ENCODE data around the gene FOSL1. TPM values are rescaled to one million over a fixed set of nuclear protein-coding genes. Genes with fewer than 3 reads are reported as not detected.

The FOSL1 gene
- total RNA-seq, 4 donors from 2014 or later: 11.9 to 72.7 (median 35.6) TPM

GRCh38 chr11:65903068-65903481 is 2.9 kb upstream of the FOSL1 start:
- 29 to 83% methylated on average over 1 to 2 of the region's 5 CpGs for whole genome bisulfite sequencing, 2 donors
- TF ChIP-seq CTCF (IDR thresholded peaks at IDR 0.05): no peak
- no peak for TF ChIP-seq POLR2A (IDR thresholded peaks at IDR 0.05)
- peaks cover 0 to 11% (median 0%) of the 10 kb centered on the region in 4 donors for H3K27me3 ChIP-seq
- H3K4me1 ChIP-seq: peaks cover 5 to 36% (median 7%) of the 10 kb centered on the region in 3 donors
- DNase-seq: no peak
- no peak overlapping the region for H3K4me3 ChIP-seq
- intact Hi-C loops (cut with DNase I): no loop called here
- H3K36me3 ChIP-seq: no peaks in the 10 kb centered on the region
- no peaks in the 10 kb centered on the region for H3K9me3 ChIP-seq
- H3K27ac ChIP-seq: peak overlapping the region in 2 of 4 donors; percentile 20 to 40

DNA sequence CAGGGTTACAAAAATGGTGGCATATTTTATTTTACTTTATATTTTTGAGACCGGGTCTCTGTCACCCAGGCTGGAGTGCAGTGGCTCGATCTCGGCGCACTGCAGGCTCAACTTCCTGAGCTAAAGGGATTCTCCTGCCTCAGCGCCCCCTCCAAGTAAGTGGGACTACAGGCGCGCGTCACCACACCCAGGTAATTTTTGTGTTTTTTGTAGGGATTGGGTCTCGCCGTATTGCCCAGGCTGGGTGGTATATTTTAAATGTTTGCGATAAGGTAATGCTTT is 652 bp upstream of the FOSL1 start:
- H3K4me3 ChIP-seq: peak overlapping the region in 3 of 4 donors; percentile 73 to 82 (median 81)
- H3K4me1 ChIP-seq: peaks cover 5 to 46% (median 7%) of the 10 kb centered on the region in 3 donors
- no peaks in the 10 kb centered on the region for H3K36me3 ChIP-seq
- intact Hi-C loops (cut with DNase I): no loop called here
- WGBS, 2 donors: 63 to 71% methylated on average over 10 to 11 of the region's 11 CpGs
- TF ChIP-seq POLR2A (IDR thresholded peaks at IDR 0.05): no peak
- no peak for TF ChIP-seq CTCF (IDR thresholded peaks at IDR 0.05)
- H3K9me3 ChIP-seq: no peaks in the 10 kb centered on the region
- H3K27me3 ChIP-seq: peaks cover 0 to 11% (median 0%) of the 10 kb centered on the region in 4 donors
- no peak for DNase-seq
- peak overlapping the region; percentile 86 to 98 (median 92) for H3K27ac ChIP-seq

GRCh38 chr11:65899356-65900124 is 648 bp downstream of the FOSL1 start:
- no peaks in the 10 kb centered on the region for H3K9me3 ChIP-seq
- H3K4me3 ChIP-seq: peak overlapping the region; percentile 73 to 89 (median 82)
- 0% methylated on average over 16 of the region's 78 CpGs; no CpG with 5 or more reads in 1 of the 2 donors for WGBS, 2 donors
- no peak for TF ChIP-seq POLR2A (IDR thresholded peaks at IDR 0.05)
- TF ChIP-seq CTCF (IDR thresholded peaks at IDR 0.05): peak in 1 of 6 experiments; percentile 1
- H3K27ac ChIP-seq: peak overlapping the region; percentile 86 to 98 (median 92)
- no peak for DNase-seq
- peaks cover 0 to 12% (median 0%) of the 10 kb centered on the region in 3 donors for H3K36me3 ChIP-seq
- peaks cover 5 to 49% (median 7%) of the 10 kb centered on the region in 3 donors for H3K4me1 ChIP-seq
- intact Hi-C loops (cut with DNase I): no loop called here
- H3K27me3 ChIP-seq: peaks cover 0 to 11% (median 0%) of the 10 kb centered on the region in 4 donors

GRCh38 chr11:65898656-65899355 is 1.4 kb downstream of the FOSL1 start:
- H3K4me1 ChIP-seq: peaks cover 11 to 56% (median 13%) of the 10 kb centered on the region in 3 donors
- no peaks in the 10 kb centered on the region for H3K9me3 ChIP-seq
- peak overlapping the region; percentile 86 to 98 (median 92) for H3K27ac ChIP-seq
- peaks cover 0 to 11% (median 0%) of the 10 kb centered on the region in 4 donors for H3K27me3 ChIP-seq
- 25 to 36% methylated on average over 17 to 18 of the region's 28 CpGs for WGBS, 2 donors
- H3K36me3 ChIP-seq: peaks cover 0 to 12% (median 0%) of the 10 kb centered on the region in 3 donors
- TF ChIP-seq CTCF (IDR thresholded peaks at IDR 0.05): no peak
- TF ChIP-seq POLR2A (IDR thresholded peaks at IDR 0.05): peak in 1 of 4 donors; percentile 43
- DNase-seq: no peak
- peak overlapping the region; percentile 73 to 89 (median 82) for H3K4me3 ChIP-seq
- intact Hi-C loops (cut with DNase I): no loop called here

DNA sequence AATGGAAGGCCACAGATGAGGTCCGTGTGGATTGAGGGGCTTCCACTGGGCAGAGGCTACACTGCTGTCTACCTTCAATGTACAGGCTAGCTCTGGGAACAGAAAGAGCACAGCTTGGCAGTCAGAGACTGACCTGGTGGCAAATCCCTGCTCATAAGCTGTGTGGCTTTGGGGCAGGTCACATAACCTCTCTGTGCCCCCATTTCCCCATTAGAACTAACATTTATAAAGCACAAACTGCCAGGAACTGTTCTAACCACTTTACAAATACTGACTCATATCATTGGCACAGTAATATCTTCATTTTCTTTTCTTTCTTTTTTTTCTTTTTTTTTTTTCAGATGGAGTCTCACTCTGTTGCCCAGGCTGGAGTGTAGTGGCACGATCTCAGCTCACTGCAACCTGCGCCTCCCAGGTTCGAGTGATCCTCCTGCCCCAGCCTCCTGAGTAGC is 3.1 kb downstream of the FOSL1 start:
- Histone ChIP-seq H3K27ac (no peak overlapping the region), H3K27me3 (peaks cover 0 to 11% (median 0%) of the 10 kb centered on the region in 4 donors), H3K4me1 (peaks cover 29 to 74% (median 31%) of the 10 kb centered on the region in 3 donors), H3K4me3 (no peak overlapping the region), H3K36me3 (peaks cover 0 to 22% (median 0%) of the 10 kb centered on the region in 3 donors), H3K9me3 (no peaks in the 10 kb centered on the region)
- 53 to 67% methylated on average over 1 to 4 of the region's 4 CpGs for WGBS, 2 donors
- intact Hi-C loops (cut with DNase I): no loop called here
- DNase-seq: no peak
- TF ChIP-seq CTCF (IDR thresholded peaks at IDR 0.05): no peak
- TF ChIP-seq POLR2A (IDR thresholded peaks at IDR 0.05): no peak
